Superior temporal gyrus (tissue), 1 donor: ENCODE measurements around the gene ESR2.
"Not testable (repeated sequence)": the region's sequence is repeated elsewhere in the genome, so short reads cannot be mapped to it uniquely, and the experiment has no call there.

Source experiments
- DNase-seq: peaks from one replicate; pipeline ENCODE4 v3.0.0-alpha.2; 2016; ENCODE audit errors: extremely low spot score

ESR2 gene

DNA sequence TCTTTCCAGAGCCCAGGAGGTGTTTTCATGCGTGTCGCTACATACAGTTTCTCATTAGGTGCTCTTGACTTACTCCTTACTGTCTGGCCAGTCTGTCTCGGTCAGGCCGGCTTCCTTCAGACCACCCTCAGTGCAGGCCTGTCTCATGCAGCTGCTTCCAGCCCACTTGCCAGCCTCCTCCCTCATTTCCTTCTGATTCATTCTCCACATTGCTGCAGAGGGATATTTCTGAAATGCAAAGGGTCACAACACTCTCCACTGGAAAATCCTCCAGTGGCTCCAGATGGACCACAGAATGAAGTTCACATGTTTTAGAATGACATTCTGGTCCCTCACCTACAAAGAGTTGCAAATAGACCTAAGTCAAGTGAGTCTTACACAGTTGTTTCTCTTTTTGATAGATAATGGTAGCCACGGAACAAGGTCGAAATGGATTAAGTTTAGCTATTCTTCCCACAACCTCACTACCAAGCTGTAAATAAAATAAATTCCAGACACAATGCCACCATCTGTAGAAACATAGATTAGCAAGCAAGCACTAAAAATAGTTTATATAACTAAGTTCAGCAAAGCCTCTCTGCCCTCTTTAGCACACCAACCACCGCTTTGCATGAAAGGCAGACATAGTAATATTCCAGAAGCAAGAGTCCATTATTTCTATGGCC, 146.9 kb downstream of the ESR2 start:
- no peak for DNase-seq

- no peak for DNase-seq
Measured at GRCh38 chr14:64137657-64138290, 156.4 kb downstream of the ESR2 start.

DNA sequence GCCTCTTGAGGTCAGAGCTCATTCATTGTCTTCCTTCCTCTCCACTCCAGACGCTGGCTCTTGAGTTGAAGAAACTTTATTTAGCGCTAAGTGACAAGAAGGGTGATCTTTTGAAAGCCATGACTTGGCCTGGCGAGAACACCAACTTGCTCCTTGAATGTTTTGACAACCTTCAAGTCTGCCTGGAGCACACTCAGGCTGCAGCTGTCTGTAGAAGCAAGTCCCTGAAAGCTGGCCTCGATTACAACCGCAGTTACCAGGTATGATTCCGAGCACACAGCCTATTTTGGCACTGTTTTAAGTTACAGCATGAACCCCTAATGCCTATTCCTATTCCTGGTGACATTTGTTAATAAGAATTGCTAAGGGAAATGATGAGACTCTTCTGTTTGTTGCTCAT, 167.6 kb downstream of the ESR2 start:
- DNase-seq, result no peak

DNA sequence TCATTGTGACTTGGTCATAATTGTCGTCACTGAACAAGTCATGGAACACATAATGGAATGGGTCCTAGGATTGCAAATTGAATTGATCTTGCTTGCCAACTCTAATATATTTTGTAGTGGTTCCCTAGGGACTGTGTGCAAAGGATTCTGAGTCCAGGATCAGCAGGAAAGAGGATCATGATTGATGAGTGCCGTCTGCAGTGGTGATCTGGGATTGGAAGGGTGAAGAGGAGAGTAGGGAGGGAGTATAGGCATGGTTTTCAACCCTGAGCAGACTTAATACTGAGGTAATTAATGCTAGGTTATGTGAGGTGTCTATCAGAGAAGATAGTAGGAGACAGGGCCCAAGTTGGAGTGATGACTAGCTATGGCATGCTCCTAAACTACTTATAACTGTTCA, 168.9 kb downstream of the ESR2 start:
- DNase-seq, result no peak

DNA sequence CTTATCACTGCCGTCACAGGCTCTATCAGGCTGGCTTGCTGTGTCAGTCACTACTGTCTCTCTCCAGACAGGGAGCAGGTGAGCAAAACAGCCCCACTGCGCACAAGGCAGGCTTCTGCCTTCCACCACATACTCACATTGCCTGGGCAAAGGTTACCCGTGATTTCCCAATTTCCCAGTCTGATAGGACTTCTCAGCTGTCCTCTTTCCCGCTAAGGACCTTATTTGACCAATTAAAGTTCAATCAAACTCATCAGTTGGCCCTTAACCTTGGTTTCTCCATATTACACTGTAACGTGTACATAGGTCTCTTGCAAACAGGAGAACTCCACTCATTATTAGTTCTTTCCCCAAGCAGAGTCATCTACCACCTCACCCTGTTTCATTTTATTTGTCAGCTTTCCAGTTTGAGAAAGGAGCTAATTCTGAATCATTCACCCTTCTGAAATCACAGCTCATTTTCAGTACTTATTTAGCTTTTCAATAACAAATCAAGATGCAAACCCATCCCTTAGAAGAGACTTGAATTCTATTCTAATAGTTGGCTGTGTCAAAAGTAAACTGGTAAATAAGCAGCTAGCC, 170.8 kb downstream of the ESR2 start:
- DNase-seq, result no peak

DNA sequence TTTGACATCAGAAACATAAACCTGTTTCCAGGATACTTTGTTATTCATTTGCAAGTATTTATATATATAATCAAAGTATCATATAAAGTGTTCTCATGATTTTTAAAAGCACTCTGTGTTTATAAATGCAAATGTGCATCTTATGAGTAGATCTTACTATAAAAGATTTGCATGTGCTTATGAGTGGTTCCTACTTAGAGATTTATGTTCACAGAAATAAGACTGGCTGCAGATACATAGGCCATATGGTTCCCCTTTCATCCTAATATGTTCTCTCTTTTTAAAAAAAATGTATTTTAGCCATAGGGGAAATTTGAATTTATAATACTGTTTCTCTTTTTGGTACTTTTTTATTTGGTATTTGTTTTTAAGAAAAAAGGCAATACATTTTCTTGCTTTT, 174.2 kb downstream of the ESR2 start:
- no peak for DNase-seq

DNA sequence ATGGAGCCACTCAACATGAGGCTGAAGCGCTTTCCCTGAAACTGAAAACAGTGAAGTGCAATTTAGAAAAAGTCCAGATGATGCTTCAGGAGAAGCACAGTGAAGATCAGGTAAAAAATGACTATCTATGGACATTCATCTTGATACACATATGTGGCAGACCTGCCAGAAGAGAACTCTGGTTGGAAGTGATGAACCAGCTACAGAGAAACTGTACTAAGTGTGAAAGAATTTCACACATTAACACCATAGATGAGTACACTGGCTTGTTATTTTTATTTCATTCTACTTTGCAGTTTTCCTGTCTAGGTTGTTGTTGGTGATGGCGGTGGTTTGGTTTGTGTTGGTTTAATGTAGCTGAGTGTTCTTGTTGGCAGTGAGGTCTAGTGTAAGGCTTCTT, 174.7 kb downstream of the ESR2 start:
- no peak for DNase-seq

- DNase-seq, result no peak
Measured at GRCh38 chr14:64118892-64119291, 175.3 kb downstream of the ESR2 start.

GRCh38 chr14:64118403-64118742, 175.8 kb downstream of the ESR2 start:
- not testable (repeated sequence) for DNase-seq

DNA sequence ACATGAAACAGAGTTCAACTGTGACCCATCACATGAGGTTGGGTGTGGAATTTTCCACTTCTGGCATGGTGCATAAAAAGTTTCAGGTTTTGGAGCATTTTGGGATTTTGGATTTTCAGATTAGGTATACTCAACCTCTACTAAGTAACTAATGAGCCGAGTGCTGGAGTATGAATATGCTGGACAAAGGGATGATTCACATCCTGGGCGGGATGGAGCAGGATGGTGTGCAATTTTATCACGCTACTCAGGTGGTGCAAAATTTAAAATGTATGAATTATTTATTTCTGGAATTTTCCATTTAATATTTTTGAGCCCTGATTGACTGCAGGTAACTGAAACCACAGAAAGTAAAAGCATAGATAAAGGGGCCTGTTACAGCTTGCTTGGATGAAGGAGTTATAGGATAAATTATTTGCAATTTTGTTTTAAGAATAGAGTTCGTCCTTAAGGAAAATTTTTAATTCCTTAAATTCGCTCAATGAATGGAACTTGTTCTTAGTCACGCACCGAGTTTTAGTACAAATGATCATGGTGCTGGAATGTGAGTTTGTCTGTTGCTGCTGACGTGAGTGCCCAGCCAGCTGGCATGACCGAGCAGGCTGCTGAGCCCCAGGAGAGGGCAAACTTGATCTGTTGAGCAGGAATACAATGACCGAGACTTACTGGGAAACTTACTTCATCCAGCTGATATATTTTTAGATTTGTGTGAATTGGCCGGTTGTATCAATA, 176.3 kb downstream of the ESR2 start:
- DNase-seq, result no peak

- no peak for DNase-seq
Measured at GRCh38 chr14:64115401-64115800, 178.8 kb downstream of the ESR2 start.

DNA sequence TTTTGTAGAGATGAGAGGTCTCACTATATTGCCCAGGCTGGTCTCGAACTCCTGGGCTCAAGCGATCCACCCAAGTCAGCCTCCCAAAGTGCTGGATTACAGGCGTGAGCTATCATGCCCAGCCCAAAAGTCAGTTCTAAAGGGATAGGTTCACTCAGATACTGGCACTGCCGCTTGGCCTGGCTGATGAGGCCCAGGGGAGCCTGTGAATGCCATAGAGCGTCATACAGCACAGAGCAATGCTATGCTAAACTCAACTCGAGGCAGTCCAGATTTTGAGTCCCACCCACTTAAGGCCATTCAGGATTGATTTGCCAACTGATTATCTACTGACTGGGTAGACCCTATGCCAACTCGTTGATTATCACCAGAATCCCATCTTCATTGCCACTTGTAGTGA, 179.4 kb downstream of the ESR2 start:
- DNase-seq, result no peak

GRCh38 chr14:64114166-64114565, 180.0 kb downstream of the ESR2 start:
- no peak for DNase-seq

- DNase-seq, result no peak
Measured at GRCh38 chr14:64112867-64113678, 181.1 kb downstream of the ESR2 start.

GRCh38 chr14:64110802-64111201, 183.4 kb downstream of the ESR2 start:
- DNase-seq, result no peak

GRCh38 chr14:64109819-64110554, 184.2 kb downstream of the ESR2 start:
- DNase-seq, result no peak

DNA sequence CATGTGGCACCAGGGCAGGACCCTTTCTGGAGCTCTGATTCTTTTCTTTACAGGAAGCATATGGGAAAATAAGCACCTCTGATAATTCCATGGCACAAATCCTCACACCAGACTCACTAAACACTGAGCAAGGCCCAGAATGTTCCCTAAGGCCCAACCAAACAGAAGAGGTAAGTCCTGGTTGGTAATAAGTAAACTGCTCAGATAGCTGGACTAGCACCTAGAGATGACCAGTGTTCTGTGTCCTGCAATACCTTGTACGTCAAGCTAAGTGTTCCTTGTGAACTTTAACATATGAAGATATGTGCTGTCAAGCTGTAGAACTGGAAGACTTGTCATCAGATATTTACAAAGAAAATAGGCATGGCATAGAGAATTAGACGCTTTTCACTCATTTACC, 186.7 kb downstream of the ESR2 start:
- no peak for DNase-seq

- no peak for DNase-seq
Measured at GRCh38 chr14:64098120-64098519, 196.1 kb downstream of the ESR2 start.

GRCh38 chr14:64095620-64096019, 198.6 kb downstream of the ESR2 start:
- DNase-seq, result no peak

GRCh38 chr14:64092940-64093339, 201.2 kb downstream of the ESR2 start:
- DNase-seq, result no peak

GRCh38 chr14:64092338-64092737, 201.8 kb downstream of the ESR2 start:
- no peak for DNase-seq
